A549 (cell line): ENCODE data around the gene LBP.

ENCODE experiments used
- CBX2 ChIP-seq: fragments of 200-600 bp; sonication (generic); IDR thresholded peaks from 2 replicates; pipeline ENCODE4 v1.6.1; 2016; ENCODE audit warnings: low read depth, mild to moderate bottlenecking, borderline replicate concordance
- CTCF ChIP-seq: fragments of >200 bp; sonication (Bioruptor Twin); formaldehyde crosslinking; IDR thresholded peaks from 3 replicates; pipeline ENCODE4 v1.5.1; 2016
- EP300 ChIP-seq, 2 experiments: fragments of >200 bp; sonication (Bioruptor Twin); formaldehyde crosslinking; IDR thresholded peaks; 2 replicates in 1 of 2; 3 replicates in 1 of 2; pipeline ENCODE4 v1.6.1; 2016 to 2017
- MAX ChIP-seq: IDR thresholded peaks from 2 replicates; pipeline ENCODE4 v1.6.1; 2012
- RNF2 ChIP-seq: fragments of 200-600 bp; sonication (generic); IDR thresholded peaks from 2 replicates; pipeline ENCODE4 v1.6.1; 2016; ENCODE audit warnings: low read depth, mild to moderate bottlenecking, antibody characterized with exemption, moderate library complexity, borderline replicate concordance

- TF ChIP-seq EP300 (IDR thresholded peaks at IDR 0.05) (no peak), CTCF (no peak), CBX2 (no peak), RNF2 (no peak), MAX (no peak)
Measured at GRCh38 chr20:38303908-38304379, 42.3 kb upstream of the LBP start, which contains the start of gene BPI.
